Activated CD4-positive, alpha-beta T cell treated with anti-CD3 and anti-CD28 coated beads, Interleukin-2, amount 10 ng/mL, durations not matched to agents 24 days and 14 days (primary cell): ENCODE results near the gene PLA2G12A. TPM values are rescaled to one million over a fixed set of nuclear protein-coding genes. Genes with fewer than 3 reads are reported as not detected.

Experiments used
- total RNA-seq: library from RNA; stranded (reverse); gene quantifications from 2 replicates; pipeline ENCODE4 v1.2.3, GENCODE V29; 2022

The PLA2G12A gene
- total RNA-seq, 1 donor from 2014 or later = 11.4 TPM

Other genes with a start within 250 kb of the PLA2G12A start
- 43.6 and 46.4 TPM in 2 replicates for gene MCUB, start 169.8 kb downstream of the PLA2G12A start, total RNA-seq
- gene CASP6, start 26.6 kb downstream of the PLA2G12A start, total RNA-seq = 19.3 and 23.6 TPM in 2 replicates
- gene CFI, start 71.9 kb upstream of the PLA2G12A start, total RNA-seq = not detected in 2 replicates
- 59.1 and 61.8 TPM in 2 replicates for gene GAR1, start 85.7 kb upstream of the PLA2G12A start, total RNA-seq
- gene RRH, start 97.9 kb upstream of the PLA2G12A start, total RNA-seq = not detected in 2 replicates
- 0.09 TPM in 1 of 2 replicates, not detected in the other for gene LRIT3, start 118.0 kb upstream of the PLA2G12A start, total RNA-seq
- gene EGF, start 182.8 kb upstream of the PLA2G12A start, total RNA-seq = not detected in 2 replicates